ENCODE measurements around the gene TLE1.

TLE1 gene

DNA sequence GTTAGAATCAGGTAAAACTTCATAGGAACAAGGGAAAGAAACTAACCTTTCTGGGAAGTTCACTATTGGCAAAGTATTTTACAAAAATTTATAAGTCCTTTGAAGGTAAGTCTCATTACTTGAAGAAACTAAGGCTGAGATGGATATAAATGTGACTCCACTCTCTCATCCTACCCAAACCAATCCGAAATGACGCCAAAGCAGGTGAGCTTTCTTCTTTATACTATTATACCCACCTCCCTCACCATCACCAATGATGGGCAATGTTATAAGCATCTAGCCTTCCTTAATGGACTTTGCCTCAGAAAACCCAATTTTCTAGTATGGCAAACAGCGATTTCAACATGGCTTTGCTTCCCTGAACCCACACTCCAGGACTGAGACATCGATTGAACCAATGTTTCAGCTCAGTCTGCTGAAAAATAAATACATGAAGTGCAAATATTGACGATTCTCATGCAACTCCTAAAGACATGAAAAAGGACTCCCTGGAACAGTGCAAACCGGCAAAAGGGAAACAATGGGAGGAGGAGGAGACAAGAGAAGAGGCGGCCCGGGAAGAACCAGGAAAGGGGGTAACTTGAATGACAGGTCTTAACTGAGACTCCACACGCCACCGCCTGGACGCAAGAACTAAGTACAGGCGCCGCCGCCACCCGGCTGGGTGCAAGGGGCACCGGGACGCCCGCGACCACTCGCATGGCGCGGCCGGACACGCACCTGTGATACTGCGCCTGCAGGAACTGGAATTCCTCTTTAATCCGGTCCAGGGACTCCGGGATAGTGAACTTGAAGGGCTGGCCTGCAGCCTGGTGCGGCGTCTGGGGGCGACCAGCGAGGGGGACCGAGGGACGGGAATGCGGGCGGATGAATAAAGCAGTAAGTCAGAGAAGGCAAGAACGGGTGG lies 2.5 kb downstream of the TLE1 start:
- peak in 1 of 2 experiments; percentile 51 for DNase-seq

- no peak for DNase-seq
Measured at GRCh38 chr9:81685763-81686613, 3.4 kb downstream of the TLE1 start.

DNA sequence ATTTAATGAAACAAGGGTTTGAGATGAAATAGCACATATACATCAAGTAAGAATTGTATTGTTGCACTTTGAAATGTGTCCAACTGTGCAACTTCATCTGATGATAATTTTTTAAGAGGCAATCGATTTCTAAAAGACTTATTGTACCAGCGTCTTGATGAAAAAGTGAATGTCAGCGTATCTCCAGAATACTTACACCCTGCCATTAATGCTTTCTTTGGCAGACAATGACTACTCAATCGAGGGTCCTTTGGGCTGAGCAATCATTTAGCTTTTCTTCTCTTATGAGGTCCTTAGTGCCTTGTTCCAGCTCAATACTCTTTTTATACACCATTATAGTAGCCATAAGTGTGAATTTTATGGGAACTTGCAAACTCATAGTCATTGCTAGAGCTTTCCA lies 4.7 kb downstream of the TLE1 start:
- DNase-seq: no peak

- no peak for DNase-seq
Measured at GRCh38 chr9:81683704-81684103, 5.6 kb downstream of the TLE1 start.

DNA sequence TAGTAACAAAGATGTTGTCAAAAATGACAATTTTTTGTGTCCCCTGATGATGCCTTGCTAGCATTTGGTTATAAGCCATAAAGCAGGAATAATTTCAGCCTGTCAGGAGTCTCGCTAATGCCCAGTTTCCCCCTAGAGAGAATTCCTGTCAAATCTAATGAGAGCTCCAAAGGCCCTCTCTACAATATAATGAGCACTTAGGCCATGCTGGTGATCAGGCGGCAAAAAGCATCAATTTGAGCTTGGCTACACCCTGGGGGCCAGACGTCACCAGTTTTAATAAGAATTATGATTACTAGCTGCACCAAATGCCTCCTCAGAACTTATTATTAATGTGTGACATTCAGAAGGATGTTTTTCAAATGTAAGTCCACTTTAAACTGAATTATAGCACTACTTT lies 6.1 kb downstream of the TLE1 start:
- no peak for DNase-seq

DNA sequence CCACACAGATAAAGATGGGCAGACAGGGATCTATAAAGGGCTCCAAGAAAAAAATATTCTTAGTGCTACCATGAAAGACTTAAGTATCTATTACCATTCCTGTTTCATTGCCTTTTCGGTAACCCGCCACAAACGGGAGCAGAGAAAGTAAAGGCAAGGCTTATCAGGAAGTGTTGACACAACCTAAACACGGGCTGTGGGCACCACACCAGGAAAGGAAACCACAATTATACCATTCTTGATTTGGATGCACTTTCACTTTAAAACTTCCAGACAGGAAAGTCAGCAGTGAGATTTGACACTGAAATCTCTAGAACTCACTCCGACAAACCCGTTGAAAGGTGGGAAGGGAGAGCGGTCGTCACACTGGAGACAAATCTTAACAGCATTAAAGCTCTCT lies 6.5 kb downstream of the TLE1 start:
- no peak for DNase-seq

DNA sequence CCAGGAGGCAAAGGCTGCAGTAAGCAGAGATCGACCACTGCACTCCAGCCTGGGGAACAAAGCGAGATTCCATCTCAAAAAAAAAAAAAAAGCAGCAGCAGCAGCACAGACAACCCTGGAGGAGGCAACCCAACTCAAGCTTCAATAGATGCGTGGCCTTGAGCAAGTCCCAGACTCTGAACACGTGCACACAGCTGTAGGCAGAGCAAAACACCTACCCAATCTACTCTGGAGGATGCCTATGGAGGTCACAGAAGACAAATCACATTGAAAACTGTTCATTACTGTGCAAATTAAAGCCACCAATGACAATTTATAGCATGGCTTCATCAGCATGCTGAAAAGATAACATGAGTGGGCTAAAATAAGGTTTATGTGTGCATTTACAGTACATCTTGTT lies 7.2 kb downstream of the TLE1 start:
- no peak for DNase-seq

DNA sequence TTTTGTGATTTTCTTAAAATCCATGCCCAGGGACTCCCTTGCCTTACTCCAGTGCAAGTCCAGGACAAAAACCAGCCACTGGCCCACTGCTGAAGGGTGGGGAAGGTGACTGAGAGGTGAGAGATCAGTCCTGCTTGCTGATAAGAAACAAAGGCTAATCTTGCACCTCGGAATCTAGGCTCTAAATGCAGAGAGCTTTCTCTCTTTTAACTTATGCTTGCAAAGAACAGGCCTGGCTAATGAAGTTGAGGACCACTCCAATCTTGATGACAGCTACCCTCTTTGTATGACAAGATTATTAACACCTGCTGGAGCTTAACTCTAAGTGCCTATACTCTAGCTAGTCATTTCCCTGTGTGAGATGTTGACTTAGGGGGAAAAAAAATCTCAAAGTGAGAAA lies 8.8 kb downstream of the TLE1 start:
- no peak for DNase-seq

DNA sequence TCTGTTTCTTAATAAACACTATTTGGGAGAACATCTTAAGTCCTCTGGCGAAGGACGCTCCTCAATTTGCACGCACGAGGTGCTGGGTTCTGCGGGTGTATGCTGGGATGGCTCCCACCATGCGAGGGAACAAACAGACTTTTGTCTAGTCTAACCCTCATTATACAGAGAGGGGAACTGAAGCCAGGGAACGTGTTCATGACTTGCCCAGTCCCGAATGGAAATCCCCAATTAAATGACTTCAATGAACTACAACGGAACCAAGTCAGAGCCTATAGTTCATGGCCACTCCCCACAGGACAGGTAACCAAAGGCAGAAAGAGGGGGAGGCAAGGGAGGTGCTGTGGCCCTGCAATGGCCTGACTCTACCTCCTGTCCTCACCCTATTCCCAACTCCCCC lies 9.3 kb downstream of the TLE1 start:
- DNase-seq: no peak

- DNase-seq: no peak
Measured at GRCh38 chr9:81678088-81678487, 11.3 kb downstream of the TLE1 start.

GRCh38 chr9:81676395-81676794 lies 13.0 kb downstream of the TLE1 start:
- no peak for DNase-seq

GRCh38 chr9:81673310-81673709 lies 16.0 kb downstream of the TLE1 start:
- DNase-seq: no peak

DNA sequence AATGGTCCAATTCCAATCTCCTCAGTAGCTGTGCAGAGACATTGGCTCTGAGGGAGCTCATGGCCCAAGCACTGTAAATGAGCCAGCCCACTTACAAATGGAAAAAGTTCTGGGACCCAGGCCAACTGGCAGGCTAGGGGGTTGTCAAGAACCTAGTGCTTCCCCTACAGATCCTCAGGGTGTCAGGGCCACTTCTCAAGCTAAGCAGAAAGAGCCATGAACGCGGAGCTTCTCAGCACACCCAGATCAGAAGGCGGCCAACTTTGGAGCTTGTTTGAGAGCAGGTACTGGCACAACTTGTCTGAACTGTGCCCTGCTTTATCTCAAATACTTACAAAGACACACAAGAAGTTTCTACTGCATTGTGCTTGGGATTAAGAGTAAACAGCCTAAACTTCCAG lies 17.5 kb downstream of the TLE1 start:
- DNase-seq: no peak

DNA sequence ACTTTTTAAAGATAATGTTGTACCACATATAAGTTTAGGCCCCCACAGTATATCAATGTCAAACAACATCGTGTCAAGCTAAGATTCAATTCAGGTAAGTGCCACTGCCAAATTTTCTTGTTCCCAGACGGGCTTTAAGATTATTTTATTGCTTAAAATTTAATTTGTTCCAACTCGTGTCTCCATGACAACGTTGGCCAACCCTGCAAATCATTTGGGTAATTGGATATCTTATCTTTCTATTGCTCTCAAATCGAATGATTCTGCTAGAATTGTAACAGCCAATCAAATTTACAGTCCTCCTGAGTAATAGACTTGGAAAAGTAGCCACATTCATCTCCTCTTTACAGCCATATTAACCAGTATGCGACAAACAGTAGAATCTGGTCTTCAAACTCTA lies 19.5 kb downstream of the TLE1 start:
- DNase-seq: no peak

- DNase-seq: no peak
Measured at GRCh38 chr9:81669041-81669651, 20.2 kb downstream of the TLE1 start.

DNA sequence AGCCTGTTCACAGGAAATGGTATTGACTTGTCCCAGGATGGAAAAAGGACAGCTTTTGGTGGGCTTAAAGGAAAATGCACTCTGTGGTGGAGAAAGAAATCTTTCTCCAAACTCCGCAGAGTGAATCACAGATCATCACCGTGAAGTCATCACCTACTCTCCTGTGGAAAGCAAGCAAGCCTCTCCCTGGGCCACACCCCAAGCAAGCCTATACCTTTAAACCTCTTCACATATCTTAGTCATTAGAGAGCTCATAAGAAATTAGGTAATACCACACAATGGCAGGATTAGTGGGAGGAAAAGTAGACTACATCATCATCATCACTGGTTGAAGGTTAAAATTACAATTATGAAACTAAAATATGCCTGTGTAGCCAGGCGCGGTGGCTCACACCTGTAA lies 23.2 kb downstream of the TLE1 start:
- no peak for DNase-seq

DNA sequence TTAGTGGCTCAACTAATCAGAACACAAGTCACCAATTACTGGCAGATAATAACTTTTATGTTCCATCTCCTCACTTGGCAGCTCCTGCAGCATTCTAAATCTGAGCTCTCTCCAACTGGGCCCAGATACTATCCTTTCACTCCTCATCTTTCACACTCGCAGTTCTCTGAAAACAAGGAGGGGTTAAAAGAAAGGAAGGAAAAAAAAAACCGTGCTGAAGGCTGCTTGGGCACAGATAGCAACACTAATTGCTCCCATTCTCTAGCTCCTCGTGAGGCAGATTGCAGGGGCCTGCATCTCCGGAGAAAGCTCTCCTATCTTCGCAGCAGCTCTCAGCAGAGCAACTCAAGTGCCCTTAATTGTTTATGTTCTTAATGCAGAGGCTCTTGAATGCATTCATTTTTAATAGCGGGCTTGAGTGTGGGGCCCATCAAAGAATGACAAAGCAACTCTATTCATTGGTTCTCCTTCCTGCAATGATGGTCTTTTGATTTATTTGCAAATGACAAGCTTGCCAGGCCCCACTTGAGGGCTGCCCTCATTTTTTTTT lies 23.9 kb downstream of the TLE1 start:
- DNase-seq: no peak

GRCh38 chr9:81664638-81665222 lies 24.6 kb downstream of the TLE1 start:
- DNase-seq: no peak

DNA sequence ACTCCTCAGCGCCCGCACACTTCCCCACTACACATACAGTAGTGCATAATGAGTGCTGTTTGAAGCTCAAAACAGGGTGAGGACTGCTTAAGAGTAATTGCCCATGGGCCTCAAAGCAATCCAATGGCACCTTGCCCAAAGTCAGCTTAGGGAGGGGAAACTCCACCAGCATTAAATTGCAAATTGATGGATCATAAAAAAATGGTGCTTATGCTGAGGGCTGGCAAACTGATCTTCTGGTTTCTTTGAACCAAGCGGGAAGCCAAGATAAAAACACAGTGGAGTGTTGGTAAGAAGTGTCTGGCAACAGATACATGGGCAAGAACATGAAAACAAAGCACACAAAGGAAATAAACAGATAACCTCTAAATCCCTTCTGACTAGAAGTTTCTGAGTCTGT lies 28.0 kb downstream of the TLE1 start:
- DNase-seq: peak; percentile 16 to 43

DNA sequence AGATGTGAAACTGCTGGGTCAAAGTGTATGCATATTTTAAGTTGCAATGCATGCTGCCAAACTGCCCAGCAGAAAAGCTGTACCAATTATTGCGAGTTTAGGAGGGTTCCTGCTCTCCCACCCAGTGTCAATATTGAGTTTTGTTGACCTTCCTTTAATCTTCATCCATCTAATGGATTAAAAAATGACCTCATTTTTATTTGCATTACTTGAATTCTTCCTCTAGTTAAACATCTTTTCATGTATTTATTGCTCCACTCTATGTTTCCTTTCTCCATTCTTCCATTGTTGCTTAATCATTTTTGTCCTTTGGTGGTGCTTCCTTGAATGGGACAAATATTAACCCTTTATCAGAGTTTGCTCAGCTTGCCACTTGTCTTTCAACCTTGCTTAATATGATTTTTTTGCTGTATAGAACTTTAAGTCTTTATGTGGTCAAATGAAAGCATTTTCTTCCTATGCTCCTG lies 32.4 kb downstream of the TLE1 start:
- no peak for DNase-seq

- DNase-seq: no peak
Measured at GRCh38 chr9:81656004-81656403, 33.3 kb downstream of the TLE1 start.

GRCh38 chr9:81653240-81653639 lies 36.1 kb downstream of the TLE1 start:
- no peak for DNase-seq
